ENCODE results near the gene MNX1.

The MNX1 gene

DNA sequence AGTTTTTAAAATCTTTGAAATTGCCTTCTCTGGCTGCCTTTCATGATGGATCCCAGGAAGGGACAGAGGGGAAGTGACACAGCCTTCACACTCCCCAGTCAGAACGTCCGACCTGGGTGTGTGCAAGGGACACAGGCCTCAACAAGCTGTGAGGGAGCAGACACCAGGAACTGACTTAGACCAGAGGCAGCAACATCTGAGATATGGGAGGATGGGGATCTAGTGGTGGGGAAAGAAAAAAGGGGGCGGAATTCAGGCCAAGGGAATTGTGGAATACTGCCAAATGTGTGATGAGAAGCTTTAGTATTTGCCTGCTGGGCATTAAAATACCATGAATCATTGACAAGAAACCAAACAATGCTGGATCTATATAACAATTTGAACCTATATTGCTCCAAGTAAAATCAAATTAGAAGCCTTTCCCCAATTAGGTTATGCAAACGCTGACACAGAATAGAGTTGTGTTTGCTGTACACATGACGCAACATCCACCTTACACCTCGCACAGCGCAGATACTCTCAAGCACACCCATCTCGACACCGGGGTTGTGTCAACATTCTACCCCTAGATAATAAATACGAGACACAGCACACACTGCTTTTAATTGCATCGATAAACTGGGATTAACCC lies 17.2 kb upstream of the MNX1 start:
- POLR2A ChIA-PET (ENCODE audit: low non-redundant PET), result no interaction called here
- H3K27ac ChIP-seq, result no peak overlapping the region
- CTCF ChIA-PET, result interaction anchor here (0.6 to 0.8 kb wide), 2 partner anchors 114 to 1251 kb away, joined by 3 to 4 read pairs; no protein-coding TSS in a partner anchor
- DNase-seq (ENCODE audit: low spot score), result peak; percentile 68
- TF ChIP-seq CTCF (conservative IDR thresholded peaks at IDR 0.05; ENCODE audit: low read depth), result no peak

GRCh38 chr7:157024716-157025115 lies 14.3 kb upstream of the MNX1 start:
- no peak for TF ChIP-seq CTCF (conservative IDR thresholded peaks at IDR 0.05; ENCODE audit: low read depth)
- ChIA-PET POLR2A (ENCODE audit: low non-redundant PET) (no interaction called here), CTCF (interaction anchor here (0.6 kb wide), 1 partner anchor 105 kb away, joined by 4 read pairs; no protein-coding TSS in a partner anchor)
- H3K27ac ChIP-seq, result no peak overlapping the region
- DNase-seq (ENCODE audit: low spot score), result no peak

DNA sequence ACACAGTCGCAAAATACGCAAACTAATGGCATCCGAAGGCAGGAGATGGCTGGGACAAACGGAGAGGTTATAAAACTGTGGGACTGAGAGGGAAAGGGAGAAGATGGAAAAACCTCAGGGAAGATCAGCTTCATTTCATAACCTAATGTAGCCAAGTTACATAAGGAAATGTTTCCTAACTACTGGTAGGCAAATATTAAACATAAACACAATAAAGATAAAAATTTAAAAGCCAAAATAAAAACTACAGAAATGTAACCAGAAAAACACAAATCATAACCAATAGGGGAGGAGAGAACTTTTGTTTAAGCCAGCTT lies 13.1 kb upstream of the MNX1 start:
- ChIA-PET CTCF (interaction anchor here (0.5 kb wide), 1 partner anchor 229 kb away, joined by 3 read pairs; no protein-coding TSS in a partner anchor), POLR2A (ENCODE audit: low non-redundant PET) (no interaction called here)
- TF ChIP-seq CTCF (conservative IDR thresholded peaks at IDR 0.05; ENCODE audit: low read depth), result no peak
- no peak overlapping the region for H3K27ac ChIP-seq
- DNase-seq (ENCODE audit: low spot score), result no peak

DNA sequence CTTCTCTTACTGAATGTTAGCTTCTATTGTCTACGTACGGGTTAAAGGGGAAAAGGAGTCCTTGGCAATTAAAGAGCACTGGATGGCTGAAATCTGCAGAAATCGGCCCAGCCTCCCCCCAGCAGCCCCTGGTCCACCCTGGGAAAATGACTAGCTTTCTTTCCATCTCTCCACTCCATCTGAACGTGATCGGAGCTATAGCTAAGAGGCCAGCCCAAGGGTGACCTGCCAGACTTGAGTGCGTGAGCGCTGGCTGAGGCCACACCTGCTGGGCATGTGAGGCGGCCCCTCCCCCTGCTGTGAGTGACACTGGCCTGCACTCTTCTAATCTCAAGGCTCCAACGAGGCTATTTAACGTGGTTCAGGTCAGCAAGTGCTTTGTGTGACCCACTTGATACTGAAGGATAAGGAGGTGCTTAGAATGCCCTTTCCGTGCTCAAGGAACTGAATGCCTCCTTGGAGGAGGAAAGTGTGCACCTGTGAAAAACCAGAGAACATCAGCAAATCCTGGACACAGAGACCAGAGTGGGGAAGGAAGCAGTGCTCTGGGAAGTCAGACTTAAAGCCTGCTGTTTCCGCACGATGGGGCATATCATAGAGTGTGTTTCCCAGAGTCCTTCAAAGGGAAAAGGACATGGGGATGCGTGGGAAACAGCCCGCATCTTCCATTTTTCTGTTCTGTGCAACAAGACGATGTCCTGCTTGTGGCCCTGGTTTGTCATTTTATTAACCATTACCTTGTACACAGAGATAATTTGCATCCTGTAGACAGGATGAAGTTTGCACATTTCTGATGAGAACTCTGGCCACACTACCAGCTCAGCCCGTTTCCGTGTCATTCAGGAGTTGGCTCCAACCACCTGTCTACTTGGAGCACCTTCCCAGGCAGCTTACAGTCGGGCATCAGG lies 12.5 kb upstream of the MNX1 start:
- no peak overlapping the region for H3K27ac ChIP-seq
- no peak for DNase-seq (ENCODE audit: low spot score)
- ChIA-PET POLR2A (ENCODE audit: low non-redundant PET) (no interaction called here), CTCF (no interaction called here)
- TF ChIP-seq CTCF (conservative IDR thresholded peaks at IDR 0.05; ENCODE audit: low read depth), result no peak

DNA sequence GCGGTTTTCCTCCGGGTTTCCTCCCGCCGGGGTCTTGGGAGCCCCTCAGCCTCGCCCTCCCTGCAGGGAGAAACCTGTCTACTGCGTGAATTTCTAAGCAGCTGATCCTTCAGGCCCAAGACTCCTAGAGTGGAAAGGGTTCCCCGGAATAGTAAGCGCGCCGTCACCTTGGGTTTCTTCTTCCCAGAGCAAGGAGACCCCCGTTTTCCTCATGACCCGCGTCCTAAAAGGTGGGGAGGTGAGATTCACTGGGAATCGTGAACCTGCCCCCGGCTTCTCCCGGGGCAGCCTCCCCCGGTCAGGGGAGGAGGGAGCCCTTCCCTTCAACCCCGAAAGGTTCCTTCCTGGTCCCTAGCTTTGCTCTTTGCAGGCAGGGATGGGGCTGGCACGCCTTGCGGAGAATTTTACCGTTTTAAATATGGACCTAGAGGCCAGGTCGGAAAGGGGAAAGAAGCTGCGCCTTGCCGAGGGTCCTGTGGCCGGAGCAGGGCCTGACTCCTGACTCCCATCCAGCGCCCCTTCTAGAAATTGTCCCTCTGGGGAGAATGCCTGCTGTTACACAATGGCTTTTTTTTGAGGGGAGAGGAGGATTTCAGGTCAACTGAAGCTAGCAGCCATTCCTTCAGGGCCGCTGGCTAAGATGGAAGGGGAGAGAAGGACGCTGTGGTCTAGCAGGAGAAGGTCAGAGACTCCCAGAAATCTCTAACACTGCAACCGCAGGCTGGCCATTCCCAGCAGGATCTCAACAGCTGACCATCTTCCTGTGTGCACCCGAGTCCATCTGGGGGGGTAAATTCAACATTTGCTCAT lies 11.6 kb upstream of the MNX1 start:
- CTCF ChIA-PET, result interaction anchor here (0.9 kb wide), 1 partner anchor 25 kb away, joined by 3 read pairs; no protein-coding TSS in a partner anchor

More for the DNA sequence above, 11.6 kb upstream of the MNX1 start:
- no peak overlapping the region for H3K27ac ChIP-seq
- POLR2A ChIA-PET (ENCODE audit: low non-redundant PET), result no interaction called here
- no peak for DNase-seq (ENCODE audit: low spot score)
- no peak for TF ChIP-seq CTCF (conservative IDR thresholded peaks at IDR 0.05; ENCODE audit: low read depth)
